ENCODE measurements around the gene GLOD4.
"Not testable (repeated sequence)": the region's sequence is repeated elsewhere in the genome, so short reads cannot be mapped to it uniquely, and the experiment has no call there.

The GLOD4 gene

GRCh38 chr17:799261-799660, 17.2 kb upstream of the GLOD4 start:
- Histone ChIP-seq H3K27ac (ENCODE audit: low read length) (no peak overlapping the region), H3K9ac (ENCODE audit: low read depth, low read length) (no peak overlapping the region), H3K36me3 (ENCODE audit: insufficient read depth, low read depth, low read length) (peaks cover 36% of the 10 kb centered on the region), H3K4me3 (ENCODE audit: low read length) (no peak overlapping the region), H3K9me3 (ENCODE audit: insufficient read depth, low read depth, low read length) (no peaks in the 10 kb centered on the region), H3K4me1 (ENCODE audit: insufficient read depth, low read length) (no peaks in the 10 kb centered on the region), H3K27me3 (ENCODE audit: insufficient read depth, low read length) (no peaks in the 10 kb centered on the region)

- Histone ChIP-seq H3K27me3 (ENCODE audit: insufficient read depth, low read length) (no peaks in the 10 kb centered on the region), H3K27ac (ENCODE audit: low read length) (no peak overlapping the region), H3K4me1 (ENCODE audit: insufficient read depth, low read length) (no peaks in the 10 kb centered on the region), H3K4me3 (ENCODE audit: low read length) (no peak overlapping the region), H3K9me3 (ENCODE audit: insufficient read depth, low read depth, low read length) (no peaks in the 10 kb centered on the region), H3K36me3 (ENCODE audit: insufficient read depth, low read depth, low read length) (peaks cover 29% of the 10 kb centered on the region), H3K9ac (ENCODE audit: low read depth, low read length) (no peak overlapping the region; the same call in 1 of the 2 replicates)
These were observed 16.2 kb upstream of the GLOD4 start for GRCh38 chr17:798246-798645.

- H3K4me1 ChIP-seq (ENCODE audit: insufficient read depth, low read length), result no peaks in the 10 kb centered on the region
- H3K27ac ChIP-seq (ENCODE audit: low read length), result no peak overlapping the region
- H3K9ac ChIP-seq (ENCODE audit: low read depth, low read length), result no peak overlapping the region
- no peaks in the 10 kb centered on the region for H3K9me3 ChIP-seq (ENCODE audit: insufficient read depth, low read depth, low read length)
- no peaks in the 10 kb centered on the region for H3K27me3 ChIP-seq (ENCODE audit: insufficient read depth, low read length)
- peaks cover 29% of the 10 kb centered on the region for H3K36me3 ChIP-seq (ENCODE audit: insufficient read depth, low read depth, low read length)
- no peak overlapping the region for H3K4me3 ChIP-seq (ENCODE audit: low read length)
These were observed 15.3 kb upstream of the GLOD4 start for GRCh38 chr17:797236-797840.

- Histone ChIP-seq H3K27ac (ENCODE audit: low read length) (no peak overlapping the region), H3K9me3 (ENCODE audit: insufficient read depth, low read depth, low read length) (no peaks in the 10 kb centered on the region), H3K36me3 (ENCODE audit: insufficient read depth, low read depth, low read length) (peaks cover 37% of the 10 kb centered on the region)
These were observed 14.5 kb upstream of the GLOD4 start for GRCh38 chr17:796609-797008.

GRCh38 chr17:795721-796120, 13.6 kb upstream of the GLOD4 start:
- H3K27me3 ChIP-seq (ENCODE audit: insufficient read depth, low read length), result no peaks in the 10 kb centered on the region
- peaks cover 44% of the 10 kb centered on the region for H3K36me3 ChIP-seq (ENCODE audit: insufficient read depth, low read depth, low read length)
- H3K9me3 ChIP-seq (ENCODE audit: insufficient read depth, low read depth, low read length), result no peaks in the 10 kb centered on the region
- no peak overlapping the region for H3K27ac ChIP-seq (ENCODE audit: low read length)
- no peak overlapping the region for H3K4me3 ChIP-seq (ENCODE audit: low read length)
- H3K4me1 ChIP-seq (ENCODE audit: insufficient read depth, low read length), result no peaks in the 10 kb centered on the region
- H3K9ac ChIP-seq (ENCODE audit: low read depth, low read length), result no peak overlapping the region

More at GRCh38 chr17:796609-797008, 14.5 kb upstream of the GLOD4 start:
- Histone ChIP-seq H3K9ac (ENCODE audit: low read depth, low read length) (no peak overlapping the region), H3K4me1 (ENCODE audit: insufficient read depth, low read length) (no peaks in the 10 kb centered on the region), H3K27me3 (ENCODE audit: insufficient read depth, low read length) (no peaks in the 10 kb centered on the region), H3K4me3 (ENCODE audit: low read length) (no peak overlapping the region)

- Histone ChIP-seq H3K27me3 (ENCODE audit: insufficient read depth, low read length) (no peaks in the 10 kb centered on the region), H3K4me3 (ENCODE audit: low read length) (no peak overlapping the region), H3K9ac (ENCODE audit: low read depth, low read length) (no peak overlapping the region), H3K9me3 (ENCODE audit: insufficient read depth, low read depth, low read length) (no peaks in the 10 kb centered on the region), H3K36me3 (ENCODE audit: insufficient read depth, low read depth, low read length) (peaks cover 41% of the 10 kb centered on the region), H3K4me1 (ENCODE audit: insufficient read depth, low read length) (no peaks in the 10 kb centered on the region), H3K27ac (ENCODE audit: low read length) (no peak overlapping the region)
These were observed 13.2 kb upstream of the GLOD4 start for GRCh38 chr17:795276-795675.

- Histone ChIP-seq H3K9me3 (ENCODE audit: insufficient read depth, low read depth, low read length) (no peaks in the 10 kb centered on the region), H3K4me3 (ENCODE audit: low read length) (no peak overlapping the region), H3K27me3 (ENCODE audit: insufficient read depth, low read length) (no peaks in the 10 kb centered on the region), H3K27ac (ENCODE audit: low read length) (no peak overlapping the region), H3K9ac (ENCODE audit: low read depth, low read length) (0 out of 2 replicates have a peak overlapping the region, but pooled peaks have one; percentile 10), H3K4me1 (ENCODE audit: insufficient read depth, low read length) (no peaks in the 10 kb centered on the region), H3K36me3 (ENCODE audit: insufficient read depth, low read depth, low read length) (peaks cover 41% of the 10 kb centered on the region)
These were observed 12.8 kb upstream of the GLOD4 start for GRCh38 chr17:794876-795275.

GRCh38 chr17:792277-792676, 10.2 kb upstream of the GLOD4 start:
- Histone ChIP-seq H3K36me3 (ENCODE audit: insufficient read depth, low read depth, low read length) (peaks cover 57% of the 10 kb centered on the region), H3K9me3 (ENCODE audit: insufficient read depth, low read depth, low read length) (no peaks in the 10 kb centered on the region), H3K27ac (ENCODE audit: low read length) (no peak overlapping the region), H3K9ac (ENCODE audit: low read depth, low read length) (no peak overlapping the region), H3K27me3 (ENCODE audit: insufficient read depth, low read length) (no peaks in the 10 kb centered on the region), H3K4me3 (ENCODE audit: low read length) (no peak overlapping the region), H3K4me1 (ENCODE audit: insufficient read depth, low read length) (no peaks in the 10 kb centered on the region)

- Histone ChIP-seq H3K36me3 (ENCODE audit: insufficient read depth, low read depth, low read length) (peaks cover 56% of the 10 kb centered on the region), H3K9me3 (ENCODE audit: insufficient read depth, low read depth, low read length) (no peaks in the 10 kb centered on the region), H3K27ac (ENCODE audit: low read length) (no peak overlapping the region), H3K9ac (ENCODE audit: low read depth, low read length) (no peak overlapping the region), H3K27me3 (ENCODE audit: insufficient read depth, low read length) (no peaks in the 10 kb centered on the region), H3K4me3 (ENCODE audit: low read length) (no peak overlapping the region), H3K4me1 (ENCODE audit: insufficient read depth, low read length) (no peaks in the 10 kb centered on the region)
These were observed 9.7 kb upstream of the GLOD4 start for GRCh38 chr17:791829-792228.

GRCh38 chr17:790874-791247, 8.8 kb upstream of the GLOD4 start:
- peaks cover 57% of the 10 kb centered on the region for H3K36me3 ChIP-seq (ENCODE audit: insufficient read depth, low read depth, low read length)
- not testable (repeated sequence) for H3K9ac ChIP-seq (ENCODE audit: low read depth, low read length); H3K27ac ChIP-seq (ENCODE audit: low read length); H3K27me3 ChIP-seq (ENCODE audit: insufficient read depth, low read length); H3K4me1 ChIP-seq (ENCODE audit: insufficient read depth, low read length); H3K4me3 ChIP-seq (ENCODE audit: low read length); H3K9me3 ChIP-seq (ENCODE audit: insufficient read depth, low read depth, low read length)

- H3K4me3 ChIP-seq (ENCODE audit: low read length); H3K9me3 ChIP-seq (ENCODE audit: insufficient read depth, low read depth, low read length); H3K9ac ChIP-seq (ENCODE audit: low read depth, low read length); H3K27me3 ChIP-seq (ENCODE audit: insufficient read depth, low read length); H3K4me1 ChIP-seq (ENCODE audit: insufficient read depth, low read length); H3K27ac ChIP-seq (ENCODE audit: low read length): not testable (repeated sequence)
- H3K36me3 ChIP-seq (ENCODE audit: insufficient read depth, low read depth, low read length), result peaks cover 63% of the 10 kb centered on the region
These were observed 8.1 kb upstream of the GLOD4 start for GRCh38 chr17:789931-790873.

All from iPS-20b (cell line).